Measurements from ENCODE around the gene ADCY1. TPM values are rescaled to one million over a fixed set of nuclear protein-coding genes. Genes with fewer than 3 reads are reported as not detected.

The ADCY1 gene
- total RNA-seq, 1 donor from 2014 or later = 13.6 TPM

DNA sequence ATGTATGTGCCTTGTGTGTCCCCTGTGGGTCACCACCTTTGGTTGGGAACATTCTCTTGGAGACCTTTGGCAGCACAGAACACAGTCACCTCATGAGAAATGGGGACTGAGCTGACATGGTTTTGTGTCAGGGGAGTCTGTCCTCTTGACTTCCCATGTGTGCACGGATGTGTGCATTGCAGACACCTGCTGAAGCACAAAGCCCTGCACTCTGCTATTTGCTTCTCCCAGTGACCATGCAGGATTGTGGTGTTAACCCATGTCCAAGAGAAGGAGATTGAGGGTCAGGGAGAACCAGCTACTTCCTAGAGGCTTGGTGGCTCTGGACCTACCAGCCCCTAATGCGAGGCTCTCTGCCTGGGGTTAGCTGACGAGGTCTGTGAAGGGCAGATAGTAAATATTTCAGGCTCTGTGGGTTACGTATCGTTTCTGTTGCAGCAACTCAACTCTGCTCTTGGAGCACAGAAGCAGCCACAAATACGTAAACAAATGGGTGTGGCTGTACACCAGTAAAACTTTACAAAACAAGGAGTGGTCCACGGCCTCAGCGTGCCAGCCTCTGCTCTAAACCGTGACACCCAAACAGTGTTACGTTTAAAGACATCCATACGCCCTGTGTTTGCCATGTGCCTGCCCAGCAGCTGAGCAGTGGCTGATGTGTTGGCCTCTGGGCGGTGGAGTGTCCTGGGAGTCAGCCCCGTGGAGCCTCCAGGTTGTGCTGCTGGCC lies 51.7 kb downstream of the ADCY1 start:
- H3K27ac Mint-ChIP-seq = no peak overlapping the region
- no peaks in the 10 kb centered on the region for H3K36me3 Mint-ChIP-seq (ENCODE audit: insufficient read depth)
- H3K4me3 Mint-ChIP-seq (ENCODE audit: low read depth) = no peak overlapping the region
- no peak for DNase-seq (ENCODE audit: low spot score, unreplicated experiment)
- peaks cover 13% of the 10 kb centered on the region for H3K4me1 Mint-ChIP-seq (ENCODE audit: low read depth)
- TF ChIP-seq CTCF (IDR thresholded peaks at IDR 0.05; ENCODE audit: unreplicated experiment) = no peak
- H3K27me3 Mint-ChIP-seq = no peaks in the 10 kb centered on the region
- peaks cover 3% of the 10 kb centered on the region for H3K9me3 Mint-ChIP-seq (ENCODE audit: low read depth)

GRCh38 chr7:45626441-45627430 lies 52.6 kb downstream of the ADCY1 start:
- Mint-ChIP-seq H3K9me3 (ENCODE audit: low read depth) (peaks cover 3% of the 10 kb centered on the region), H3K36me3 (ENCODE audit: insufficient read depth) (no peaks in the 10 kb centered on the region), H3K4me3 (ENCODE audit: low read depth) (no peak overlapping the region), H3K4me1 (ENCODE audit: low read depth) (peaks cover 13% of the 10 kb centered on the region), H3K27me3 (no peaks in the 10 kb centered on the region), H3K27ac (no peak overlapping the region)
- TF ChIP-seq CTCF (IDR thresholded peaks at IDR 0.05; ENCODE audit: unreplicated experiment) = no peak
- DNase-seq (ENCODE audit: low spot score, unreplicated experiment) = no peak

- no peaks in the 10 kb centered on the region for H3K36me3 Mint-ChIP-seq (ENCODE audit: insufficient read depth)
- H3K27me3 Mint-ChIP-seq = no peaks in the 10 kb centered on the region
- DNase-seq (ENCODE audit: low spot score, unreplicated experiment) = no peak
- no peak overlapping the region for H3K4me3 Mint-ChIP-seq (ENCODE audit: low read depth)
- peaks cover 3% of the 10 kb centered on the region for H3K9me3 Mint-ChIP-seq (ENCODE audit: low read depth)
- H3K27ac Mint-ChIP-seq = no peak overlapping the region
- H3K4me1 Mint-ChIP-seq (ENCODE audit: low read depth) = peaks cover 7% of the 10 kb centered on the region
- no peak for TF ChIP-seq CTCF (IDR thresholded peaks at IDR 0.05; ENCODE audit: unreplicated experiment)
Observed at GRCh38 chr7:45627691-45628456, 53.7 kb downstream of the ADCY1 start.

DNA sequence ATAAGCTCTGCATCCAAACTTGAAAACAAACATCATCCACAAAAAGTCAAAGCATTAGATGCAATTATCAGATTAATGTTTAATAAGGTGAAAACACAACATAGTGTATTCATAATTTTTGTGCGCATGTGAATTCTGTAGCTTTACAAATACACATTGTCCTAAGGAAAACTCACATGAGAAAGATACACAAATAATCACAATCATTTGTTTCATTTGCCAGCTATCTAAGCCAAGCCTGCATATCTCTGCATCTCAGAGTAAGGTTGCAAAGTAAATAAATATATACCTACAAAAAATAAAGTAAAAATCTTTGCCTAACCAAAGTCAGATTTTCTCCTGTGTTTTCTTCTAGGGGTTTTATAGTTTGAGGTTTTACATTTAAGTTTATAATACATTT lies 57.4 kb downstream of the ADCY1 start:
- no peaks in the 10 kb centered on the region for H3K27me3 Mint-ChIP-seq
- DNase-seq (ENCODE audit: low spot score, unreplicated experiment) = no peak
- H3K27ac Mint-ChIP-seq = no peak overlapping the region
- no peak overlapping the region for H3K4me3 Mint-ChIP-seq (ENCODE audit: low read depth)
- no peak for TF ChIP-seq CTCF (IDR thresholded peaks at IDR 0.05; ENCODE audit: unreplicated experiment)
- H3K9me3 Mint-ChIP-seq (ENCODE audit: low read depth) = peaks cover 3% of the 10 kb centered on the region
- H3K36me3 Mint-ChIP-seq (ENCODE audit: insufficient read depth) = no peaks in the 10 kb centered on the region
- no peaks in the 10 kb centered on the region for H3K4me1 Mint-ChIP-seq (ENCODE audit: low read depth)

- Mint-ChIP-seq H3K27ac (no peak overlapping the region), H3K27me3 (no peaks in the 10 kb centered on the region), H3K9me3 (ENCODE audit: low read depth) (no peaks in the 10 kb centered on the region), H3K4me3 (ENCODE audit: low read depth) (no peak overlapping the region), H3K36me3 (ENCODE audit: insufficient read depth) (no peaks in the 10 kb centered on the region), H3K4me1 (ENCODE audit: low read depth) (peaks cover 9% of the 10 kb centered on the region)
- TF ChIP-seq CTCF (IDR thresholded peaks at IDR 0.05; ENCODE audit: unreplicated experiment) = no peak
- DNase-seq (ENCODE audit: low spot score, unreplicated experiment) = no peak
Observed at GRCh38 chr7:45636733-45637132, 62.6 kb downstream of the ADCY1 start.

Measured in progenitor cell of endocrine pancreas (in vitro differentiated cells).